ENCODE results near the gene NCAM1. TPM values are rescaled to one million over a fixed set of nuclear protein-coding genes. Genes with fewer than 3 reads are reported as not detected.

The NCAM1 gene
- total RNA-seq, 1 experiment from 2014 or later = 0.33 TPM

GRCh38 chr11:112995423-112996090 is 34.3 kb downstream of the NCAM1 start:
- H3K4me2 ChIP-seq = no peak overlapping the region
- intact Hi-C loops (cut with micrococcal nuclease; ENCODE audit: unreplicated experiment) = no loop called here
- peaks cover 10% of the 10 kb centered on the region; the same call in 1 of the 2 replicates for H3K27me3 ChIP-seq (ENCODE audit: insufficient read depth, low read depth)
- no peak overlapping the region for H2AFZ ChIP-seq
- no peak overlapping the region for H3K4me3 ChIP-seq
- no peaks in the 10 kb centered on the region for H4K20me1 ChIP-seq (ENCODE audit: insufficient read depth)
- H3K4me1 ChIP-seq (replicated peaks; ENCODE audit: insufficient read depth) = no peaks in the 10 kb centered on the region
- no TSS peak for BruUV-seq (replicated peaks)
- no peaks in the 10 kb centered on the region for H3K79me2 ChIP-seq (ENCODE audit: low read depth)
- ChIA-PET POLR2A (ENCODE audit: unreplicated experiment) (no interaction called here), CTCF (no interaction called here)
- no peak for DNase-seq
- H3K36me3 ChIP-seq (ENCODE audit: low read depth) = no peaks in the 10 kb centered on the region
- H3F3A ChIP-seq (ENCODE audit: insufficient read depth, low read depth) = no peaks in the 10 kb centered on the region
- H3K9me2 ChIP-seq (ENCODE audit: insufficient read depth) = no peaks in the 10 kb centered on the region
- no peak overlapping the region for H3K27ac ChIP-seq
- TF ChIP-seq EZH2 (IDR thresholded peaks at IDR 0.05; ENCODE audit: low read depth) = no peak
- TF ChIP-seq, protein P1, sequence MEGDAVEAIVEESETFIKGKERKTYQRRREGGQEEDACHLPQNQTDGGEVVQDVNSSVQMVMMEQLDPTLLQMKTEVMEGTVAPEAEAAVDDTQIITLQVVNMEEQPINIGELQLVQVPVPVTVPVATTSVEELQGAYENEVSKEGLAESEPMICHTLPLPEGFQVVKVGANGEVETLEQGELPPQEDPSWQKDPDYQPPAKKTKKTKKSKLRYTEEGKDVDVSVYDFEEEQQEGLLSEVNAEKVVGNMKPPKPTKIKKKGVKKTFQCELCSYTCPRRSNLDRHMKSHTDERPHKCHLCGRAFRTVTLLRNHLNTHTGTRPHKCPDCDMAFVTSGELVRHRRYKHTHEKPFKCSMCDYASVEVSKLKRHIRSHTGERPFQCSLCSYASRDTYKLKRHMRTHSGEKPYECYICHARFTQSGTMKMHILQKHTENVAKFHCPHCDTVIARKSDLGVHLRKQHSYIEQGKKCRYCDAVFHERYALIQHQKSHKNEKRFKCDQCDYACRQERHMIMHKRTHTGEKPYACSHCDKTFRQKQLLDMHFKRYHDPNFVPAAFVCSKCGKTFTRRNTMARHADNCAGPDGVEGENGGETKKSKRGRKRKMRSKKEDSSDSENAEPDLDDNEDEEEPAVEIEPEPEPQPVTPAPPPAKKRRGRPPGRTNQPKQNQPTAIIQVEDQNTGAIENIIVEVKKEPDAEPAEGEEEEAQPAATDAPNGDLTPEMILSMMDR (conservative IDR thresholded peaks at IDR 0.05) = no peak
- no peaks in the 10 kb centered on the region for H3K9me3 ChIP-seq (ENCODE audit: insufficient read depth, low read depth)

DNA sequence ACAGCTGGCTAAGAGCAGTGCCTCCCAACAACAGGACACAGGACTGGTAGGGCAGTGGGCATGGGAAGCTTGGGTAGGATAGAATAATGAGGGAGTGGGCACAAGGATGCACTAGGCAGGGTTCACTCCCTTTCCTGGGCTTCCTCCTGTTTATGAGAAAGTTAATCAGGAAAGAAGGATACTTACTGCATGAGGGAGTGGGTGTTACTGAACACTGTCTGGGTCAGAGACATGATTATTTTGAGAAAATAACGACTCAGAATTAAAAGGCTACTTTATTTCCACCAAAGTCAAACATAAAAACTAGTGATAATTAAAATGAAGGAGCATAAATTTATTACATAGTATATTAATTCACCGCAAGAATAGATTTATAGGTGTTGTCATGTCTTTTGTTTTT is 35.8 kb downstream of the NCAM1 start:
- Histone ChIP-seq H3K27ac (no peak overlapping the region), H3K4me2 (no peak overlapping the region), H3K9me3 (ENCODE audit: insufficient read depth, low read depth) (no peaks in the 10 kb centered on the region), H2AFZ (no peak overlapping the region), H4K20me1 (ENCODE audit: insufficient read depth) (no peaks in the 10 kb centered on the region), H3K36me3 (ENCODE audit: low read depth) (no peaks in the 10 kb centered on the region), H3K27me3 (ENCODE audit: insufficient read depth, low read depth) (peaks cover 10% of the 10 kb centered on the region; the same call in 1 of the 2 replicates), H3F3A (ENCODE audit: insufficient read depth, low read depth) (no peaks in the 10 kb centered on the region), H3K79me2 (ENCODE audit: low read depth) (no peaks in the 10 kb centered on the region), H3K9me2 (ENCODE audit: insufficient read depth) (no peaks in the 10 kb centered on the region), H3K4me1 (replicated peaks; ENCODE audit: insufficient read depth) (no peaks in the 10 kb centered on the region), H3K4me3 (no peak overlapping the region)
- CTCF ChIA-PET = no interaction called here
- no TSS peak for BruUV-seq (replicated peaks)
- intact Hi-C loops (cut with micrococcal nuclease; ENCODE audit: unreplicated experiment) = no loop called here
- POLR2A ChIA-PET (ENCODE audit: unreplicated experiment) = no interaction called here
- no peak for DNase-seq
- TF ChIP-seq EZH2 (IDR thresholded peaks at IDR 0.05; ENCODE audit: low read depth) = no peak
- TF ChIP-seq, protein P1 (conservative IDR thresholded peaks at IDR 0.05) = no peak

DNA sequence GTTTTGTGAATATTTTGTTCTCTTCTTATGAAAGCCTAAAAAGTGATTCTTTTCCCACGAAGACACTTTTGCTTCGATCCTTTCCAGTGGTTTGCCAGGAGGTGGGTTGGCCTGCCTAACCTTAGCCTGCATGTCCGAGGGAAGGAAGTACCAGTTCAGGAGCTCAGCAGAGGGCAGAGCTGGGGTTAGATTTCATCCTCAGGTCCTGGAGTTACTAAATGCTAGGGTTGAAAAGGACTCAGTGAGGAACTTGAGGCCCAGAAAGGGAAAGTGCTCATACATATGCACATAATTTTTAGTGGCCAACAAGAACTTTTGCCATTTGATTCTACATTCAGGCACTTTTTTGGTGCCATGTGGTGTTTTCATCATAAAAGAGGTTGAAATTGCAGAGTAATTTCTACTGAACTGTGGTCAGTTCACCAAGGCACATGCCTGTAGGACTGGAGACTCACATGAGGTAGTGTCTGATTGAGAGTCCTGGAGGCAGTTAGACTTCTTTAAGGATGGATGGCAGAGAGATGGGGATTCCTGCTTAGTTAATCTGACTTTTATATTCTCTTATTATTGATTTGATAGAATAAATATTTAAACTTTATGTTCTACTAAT is 36.7 kb downstream of the NCAM1 start:
- Histone ChIP-seq H3K9me2 (ENCODE audit: insufficient read depth) (no peaks in the 10 kb centered on the region), H3K36me3 (ENCODE audit: low read depth) (no peaks in the 10 kb centered on the region), H3K4me3 (no peak overlapping the region), H2AFZ (no peak overlapping the region), H3K79me2 (ENCODE audit: low read depth) (no peaks in the 10 kb centered on the region), H3K27me3 (ENCODE audit: insufficient read depth, low read depth) (peaks cover 10% of the 10 kb centered on the region; the same call in 1 of the 2 replicates), H4K20me1 (ENCODE audit: insufficient read depth) (no peaks in the 10 kb centered on the region), H3F3A (ENCODE audit: insufficient read depth, low read depth) (no peaks in the 10 kb centered on the region), H3K4me1 (replicated peaks; ENCODE audit: insufficient read depth) (no peaks in the 10 kb centered on the region), H3K9me3 (ENCODE audit: insufficient read depth, low read depth) (no peaks in the 10 kb centered on the region), H3K27ac (no peak overlapping the region), H3K4me2 (no peak overlapping the region)
- CTCF ChIA-PET = no interaction called here
- intact Hi-C loops (cut with micrococcal nuclease; ENCODE audit: unreplicated experiment) = no loop called here
- BruUV-seq (replicated peaks) = no TSS peak
- DNase-seq = no peak
- POLR2A ChIA-PET (ENCODE audit: unreplicated experiment) = no interaction called here
- TF ChIP-seq, protein P1 (conservative IDR thresholded peaks at IDR 0.05) = no peak
- TF ChIP-seq EZH2 (IDR thresholded peaks at IDR 0.05; ENCODE audit: low read depth) = no peak
